GM13977 (cell line): Measurements from ENCODE around the gene DFFA.
A peak's percentile ranks its signal among the peaks of the same experiment; 100 is the strongest.

Experiments used
- DNase-seq: peaks from one replicate; pipeline ENCODE4 v3.0.0; 2012; ENCODE audit warnings: low spot score
- CTCF ChIP-seq: IDR thresholded peaks from 2 replicates; pipeline ENCODE4 v1.5.1; 2012; ENCODE audit warnings: mild to moderate bottlenecking, control low read depth; ENCODE audit not compliant: insufficient read depth; ENCODE audit errors: extremely low read depth, missing control alignments
- in situ Hi-C: fragments of 300-500 bp; cut with MboI; formaldehyde crosslinking; loops from one replicate; pipeline ENCODE4 v1.12.0; 2022; ENCODE audit warnings: low sequenced_read_pairs, low pct_unique_long_range_greater_than_20kb, mixed read lengths, inconsistent platforms; ENCODE audit not compliant: unreplicated experiment

Gene DFFA

GRCh38 chr1:10472220-10473144, at the start of gene DFFA:
TSS of gene DFFA (minus strand) at chr1:10472529. CDS start at chr1:10472458, 71 bp downstream.
- DNase-seq = peak; percentile 93
- no peak for TF ChIP-seq CTCF
- in situ Hi-C loops = no loop called here

GRCh38 chr1:10521537-10522157, 49.3 kb upstream of the DFFA start:
- no peak for DNase-seq
- no peak for TF ChIP-seq CTCF
- in situ Hi-C loops = loop anchor here (25.0 kb wide), 1 partner anchor 416 kb away; no protein-coding TSS in a partner anchor

- in situ Hi-C loops = loop anchor here (25.0 kb wide), 1 partner anchor 416 kb away; no protein-coding TSS in a partner anchor
- TF ChIP-seq CTCF = no peak
Observed at GRCh38 chr1:10520952-10521351, 48.6 kb upstream of the DFFA start.

GRCh38 chr1:10520497-10520896, 48.2 kb upstream of the DFFA start:
- in situ Hi-C loops = loop anchor here (25.0 kb wide), 1 partner anchor 417 kb away; no protein-coding TSS in a partner anchor
- TF ChIP-seq CTCF = no peak
- DNase-seq = no peak

More at GRCh38 chr1:10520952-10521351, 48.6 kb upstream of the DFFA start:
- DNase-seq = no peak

- no peak for TF ChIP-seq CTCF
- in situ Hi-C loops = loop anchor here (25.0 kb wide), 1 partner anchor 418 kb away; no protein-coding TSS in a partner anchor
- no peak for DNase-seq
Observed at GRCh38 chr1:10519016-10519417, 46.7 kb upstream of the DFFA start.

GRCh38 chr1:10517677-10517982, 45.3 kb upstream of the DFFA start:
- in situ Hi-C loops = loop anchor here (25.0 kb wide), 1 partner anchor 420 kb away; no protein-coding TSS in a partner anchor
- no peak for TF ChIP-seq CTCF
- no peak for DNase-seq
